A549 (cell line): ENCODE data around the gene ZNF467. TPM values are rescaled to one million over a fixed set of nuclear protein-coding genes. Genes with fewer than 3 reads are reported as not detected.

Experiments used
- ATAC-seq, 2 experiments: fragments of 200-7000 bp in 1 of 2; fragments of >200 bp in 1 of 2; cut with Nextera tagmentation in 1 of 2; cut with Tn5 transposase in 1 of 2; 3 replicates each; pipeline versions ENCODE4 v1.8.0 to v1.9.1; 2018 to 2020; ENCODE audit warnings: mild to moderate bottlenecking in 1 of 2, moderate library complexity in 1 of 2
- CTCF ChIA-PET: fragments of 300-600 bp; sonication (Branson Sonifier 250); formaldehyde crosslinking; extraction: SDS; loops from one replicate; lab custom pipeline; 2021; ENCODE audit warnings: antibody characterized with exemption, inconsistent platforms; lab: Yijun Ruan, JAX
- POLR2A ChIA-PET: fragments of 350-600 bp; formaldehyde crosslinking; extraction: SDS; loops from one replicate; lab custom pipeline; 2021; ENCODE audit warnings: antibody characterized with exemption, inconsistent platforms; lab: Yijun Ruan, JAX
- DNase-seq, 2 experiments: peaks; one replicate each; pipeline versions ENCODE4 v3.0.0 to v3.0.0-alpha.2; 2011 to 2016; ENCODE audit warnings: low read depth in 1 of 2, low spot score in 1 of 2
- FAIRE-seq: peaks from 2 replicates; lab custom pipeline; 2011; peaks lifted over from hg19 to GRCh38; lab: Jason Lieb, UNC
- H3K27ac ChIP-seq, 2 experiments: fragments of >200 bp; sonication (Bioruptor Twin); formaldehyde crosslinking; 3 replicates each; pipeline ENCODE4 v1.5.1; 2016 to 2017
- H3K4me1 ChIP-seq: fragments of >200 bp; sonication (Bioruptor Twin); formaldehyde crosslinking; 3 replicates; pipeline ENCODE4 v1.6.1; 2016
- H3K4me2 ChIP-seq: fragments of >200 bp; sonication (Bioruptor Twin); formaldehyde crosslinking; 3 replicates; pipeline ENCODE4 v1.6.1; 2016
- H3K4me3 ChIP-seq: fragments of >200 bp; sonication (Bioruptor Twin); formaldehyde crosslinking; 3 replicates; pipeline ENCODE4 v1.5.1; 2016
- H3K9me3 ChIP-seq: fragments of >200 bp; sonication (Bioruptor Twin); formaldehyde crosslinking; 3 replicates; pipeline ENCODE4 v1.6.1; 2016
- CBX2 ChIP-seq: fragments of 200-600 bp; sonication (generic); IDR thresholded peaks from 2 replicates; pipeline ENCODE4 v1.6.1; 2016; ENCODE audit warnings: low read depth, mild to moderate bottlenecking, borderline replicate concordance
- CTCF ChIP-seq: fragments of >200 bp; sonication (Bioruptor Twin); formaldehyde crosslinking; IDR thresholded peaks from 3 replicates; pipeline ENCODE4 v1.5.1; 2016
- EHMT2 ChIP-seq: fragments of 200-600 bp; sonication (generic); IDR thresholded peaks from 2 replicates; pipeline ENCODE4 v1.6.1; 2016; ENCODE audit warnings: antibody characterized with exemption, low read depth, mild to moderate bottlenecking, moderate library complexity
- FOSB ChIP-seq: fragments of 250-450 bp; sonication (Bioruptor Pico); IDR thresholded peaks from 2 replicates; pipeline ENCODE4 v1.5.0; 2020; ENCODE audit warnings: mild to moderate bottlenecking, moderate library complexity
- HOXA7 ChIP-seq: fragments of 250-450 bp; sonication (Bioruptor Pico); IDR thresholded peaks from 2 replicates; pipeline ENCODE4 v1.5.0; 2020; ENCODE audit warnings: mild to moderate bottlenecking, moderate library complexity
- JUNB ChIP-seq: fragments of >200 bp; sonication (Bioruptor Twin); formaldehyde crosslinking; IDR thresholded peaks from 2 replicates; pipeline ENCODE4 v1.6.1; 2016
- RAD21 ChIP-seq, 2 experiments: fragments of >200 bp in 1 of 2; sonication (Bioruptor Twin) in 1 of 2; formaldehyde crosslinking in 1 of 2; IDR thresholded peaks in 1 of 2; conservative IDR thresholded peaks in 1 of 2; 2 replicates in 1 of 2; 3 replicates in 1 of 2; pipeline ENCODE4 v1.6.1; 2012 to 2018; ENCODE audit warnings: inconsistent platforms in 1 of 2
- REST ChIP-seq: fragments of 200-600 bp; sonication (generic); IDR thresholded peaks from 2 replicates; pipeline ENCODE4 v1.6.1; 2016; ENCODE audit warnings: antibody characterized with exemption, mild to moderate bottlenecking, moderate library complexity
- RNF2 ChIP-seq: fragments of 200-600 bp; sonication (generic); IDR thresholded peaks from 2 replicates; pipeline ENCODE4 v1.6.1; 2016; ENCODE audit warnings: low read depth, mild to moderate bottlenecking, antibody characterized with exemption, moderate library complexity, borderline replicate concordance
- SMC3 ChIP-seq: fragments of >200 bp; sonication (Bioruptor Twin); formaldehyde crosslinking; IDR thresholded peaks from 3 replicates; pipeline ENCODE4 v1.6.1; 2018; ENCODE audit warnings: inconsistent platforms
- WGBS: methylation state at CpG from one replicate; pipeline ENCODE4 v1.1.6; 2017; ENCODE audit errors: missing lambda C conversion rate; 5-methylcytosine and 5-hydroxymethylcytosine counted together
- polyA plus RNA-seq, 4 experiments: library from polyadenylated mRNA; depleted of rRNA in 3 of 4; stranded (reverse); fragments of >200 nt; fragmentation: RNase III in 1 of 4; extraction: RNeasy Plus Mini Kit Qiagen cat#74134 plus additional on column Dnase treatment in 1 of 4; gene quantifications; 2 replicates in 3 of 4; 3 replicates in 1 of 4; pipeline ENCODE4 v1.2.3, GENCODE V29; 2011 to 2017
- TF ChIP-seq, protein P1 (sequence below): fragments of >200 bp; sonication (Bioruptor Twin); formaldehyde crosslinking; IDR thresholded peaks from 3 replicates; pipeline ENCODE4 v1.6.1; 2016
- TF ChIP-seq, protein P2 (sequence below): fragments of 250-450 bp; sonication (Bioruptor Pico); IDR thresholded peaks from 2 replicates; pipeline ENCODE4 v1.5.0; 2020; ENCODE audit warnings: low read depth, mild to moderate bottlenecking, moderate library complexity

ZNF467 gene
- polyA plus RNA-seq, 2 of the 4 experiments (the other 2 are of a cell fraction), result 3.1 to 3.3 TPM

DNA sequence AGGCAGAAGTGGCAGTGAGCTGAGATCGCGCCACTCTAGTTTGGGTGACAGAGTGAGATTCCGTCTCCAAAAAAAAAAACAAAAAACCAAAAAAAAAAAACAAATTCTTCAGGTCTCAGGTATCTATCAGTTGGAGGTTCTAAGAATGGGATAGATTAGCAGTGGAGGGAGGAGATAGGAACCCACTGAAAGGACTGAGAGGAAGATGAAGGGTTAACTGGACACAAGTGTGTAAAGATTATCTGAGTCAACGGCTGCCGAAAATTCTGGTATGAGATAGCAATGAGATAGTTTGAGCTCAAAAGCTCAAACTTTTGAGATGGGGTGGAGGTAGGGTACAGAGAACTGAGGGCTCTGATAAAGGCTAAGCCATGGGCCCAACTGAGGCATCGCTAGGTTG is 12.8 kb downstream of the ZNF467 start (continued):
- TF ChIP-seq FOSB (CRISPR knock-in tag), result no peak
- TF ChIP-seq CBX2, result no peak

GRCh38 chr7:149759093-149759860 is 14.1 kb downstream of the ZNF467 start:
- Histone ChIP-seq H3K27ac (no peak overlapping the region), H3K4me2 (no peak overlapping the region), H3K4me3 (no peak overlapping the region), H3K4me1 (no peaks in the 10 kb centered on the region)
- 54% methylated on average over 12 of the region's 12 CpGs for whole genome bisulfite sequencing
- no peak for ATAC-seq
- TF ChIP-seq, protein P1, sequence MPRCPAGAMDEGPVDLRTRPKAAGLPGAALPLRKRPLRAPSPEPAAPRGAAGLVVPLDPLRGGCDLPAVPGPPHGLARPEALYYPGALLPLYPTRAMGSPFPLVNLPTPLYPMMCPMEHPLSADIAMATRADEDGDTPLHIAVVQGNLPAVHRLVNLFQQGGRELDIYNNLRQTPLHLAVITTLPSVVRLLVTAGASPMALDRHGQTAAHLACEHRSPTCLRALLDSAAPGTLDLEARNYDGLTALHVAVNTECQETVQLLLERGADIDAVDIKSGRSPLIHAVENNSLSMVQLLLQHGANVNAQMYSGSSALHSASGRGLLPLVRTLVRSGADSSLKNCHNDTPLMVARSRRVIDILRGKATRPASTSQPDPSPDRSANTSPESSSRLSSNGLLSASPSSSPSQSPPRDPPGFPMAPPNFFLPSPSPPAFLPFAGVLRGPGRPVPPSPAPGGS, result no peak
- TF ChIP-seq EHMT2, result no peak
- TF ChIP-seq REST, result no peak
- no peak for TF ChIP-seq JUNB
- TF ChIP-seq HOXA7 (CRISPR knock-in tag), result no peak
- TF ChIP-seq FOSB (CRISPR knock-in tag), result no peak
- TF ChIP-seq RNF2, result no peak
- TF ChIP-seq, all 56 proteins: peak for 0
- ChIA-PET CTCF (interaction anchor here (1.0 to 3.0 kb wide), 6 partner anchors 9 to 96 kb away, joined by 4 to 13 read pairs (median 7); no protein-coding TSS in a partner anchor), POLR2A (no interaction called here)
- FAIRE-seq (no peak), DNase-seq (no peak)
- H3K9me3 ChIP-seq, result no peaks in the 10 kb centered on the region

GRCh38 chr7:149753375-149754233 is 19.8 kb downstream of the ZNF467 start:
- H3K9me3 ChIP-seq, result no peaks in the 10 kb centered on the region
- ATAC-seq, result peak; percentile 87 to 95
- no peak overlapping the region for H3K4me3 ChIP-seq

More at GRCh38 chr7:149753375-149754233, 19.8 kb downstream of the ZNF467 start:
- H3K4me2 ChIP-seq, result no peak overlapping the region
- FAIRE-seq, result no peak
- TF ChIP-seq, protein P2, sequence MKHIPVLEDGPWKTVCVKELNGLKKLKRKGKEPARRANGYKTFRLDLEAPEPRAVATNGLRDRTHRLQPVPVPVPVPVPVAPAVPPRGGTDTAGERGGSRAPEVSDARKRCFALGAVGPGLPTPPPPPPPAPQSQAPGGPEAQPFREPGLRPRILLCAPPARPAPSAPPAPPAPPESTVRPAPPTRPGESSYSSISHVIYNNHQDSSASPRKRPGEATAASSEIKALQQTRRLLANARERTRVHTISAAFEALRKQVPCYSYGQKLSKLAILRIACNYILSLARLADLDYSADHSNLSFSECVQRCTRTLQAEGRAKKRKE (CRISPR knock-in tag), result no peak
- peak; percentile 61 to 79 for TF ChIP-seq RAD21 (conservative IDR thresholded peaks at IDR 0.05 in 1 of 2, IDR thresholded peaks at IDR 0.05 in 1 of 2)
- TF ChIP-seq CTCF, result peak; percentile 68
- TF ChIP-seq SMC3, result peak; percentile 65
- ChIA-PET CTCF (interaction anchor here (0.6 to 3.7 kb wide), 15 partner anchors 9 to 1122 kb away, joined by 3 to 41 read pairs (median 4); no protein-coding TSS in a partner anchor), POLR2A (no interaction called here)
- H3K4me1 ChIP-seq, result 0 out of 3 replicates have a peak, but pooled peaks cover under 1% of the 10 kb centered on the region
- WGBS, result 38% methylated on average over 20 of the region's 20 CpGs
- DNase-seq, result peak; percentile 65 to 73
- H3K27ac ChIP-seq, result no peak overlapping the region
